BLaER1 treated with 17β-estradiol and CSF1 and Interleukin-3, amounts not matched to agents 10 nM and 100 nM (cell line): ENCODE results near the gene SLC31A1.
"Not testable (repeated sequence)": the region's sequence is repeated elsewhere in the genome, so short reads cannot be mapped to it uniquely, and the experiment has no call there.

Experiments
- H3K27ac ChIP-seq, 11 experiments: shearing (Covaris generic); formaldehyde crosslinking; 2 replicates each; pipeline ENCODE4 v1.8.1; 2022
- H3K27me3 ChIP-seq, 11 experiments: shearing (Covaris generic); formaldehyde crosslinking; 2 replicates each; pipeline ENCODE4 v1.8.1; 2022
- H3K36me3 ChIP-seq, 11 experiments: shearing (Covaris generic); formaldehyde crosslinking; 2 replicates each; pipeline ENCODE4 v1.8.1; 2022
- H3K4me1 ChIP-seq, 10 experiments: shearing (Covaris generic); formaldehyde crosslinking; 2 replicates each; pipeline ENCODE4 v1.8.1; 2022
- H3K4me2 ChIP-seq, 11 experiments: shearing (Covaris generic); formaldehyde crosslinking; 2 replicates each; pipeline ENCODE4 v1.8.1; 2022
- H3K4me3 ChIP-seq, 10 experiments: shearing (Covaris generic); formaldehyde crosslinking; 2 replicates each; pipeline ENCODE4 v1.8.1; 2022
- H3K9ac ChIP-seq, 11 experiments: shearing (Covaris generic); formaldehyde crosslinking; 2 replicates each; pipeline ENCODE4 v1.8.1; 2022
- H3K9me3 ChIP-seq, 11 experiments: shearing (Covaris generic); formaldehyde crosslinking; replicated peaks in 1 of 11; 2 replicates each; pipeline ENCODE4 v1.8.1; 2022
- H4K20me1 ChIP-seq, 11 experiments: shearing (Covaris generic); formaldehyde crosslinking; 2 replicates each; pipeline ENCODE4 v1.8.1; 2022
- Cebpa-rat ChIP-seq, 11 experiments: shearing (Covaris generic); IDR thresholded peaks; 2 replicates each; pipeline ENCODE4 v1.8.1; 2022

Gene SLC31A1

DNA sequence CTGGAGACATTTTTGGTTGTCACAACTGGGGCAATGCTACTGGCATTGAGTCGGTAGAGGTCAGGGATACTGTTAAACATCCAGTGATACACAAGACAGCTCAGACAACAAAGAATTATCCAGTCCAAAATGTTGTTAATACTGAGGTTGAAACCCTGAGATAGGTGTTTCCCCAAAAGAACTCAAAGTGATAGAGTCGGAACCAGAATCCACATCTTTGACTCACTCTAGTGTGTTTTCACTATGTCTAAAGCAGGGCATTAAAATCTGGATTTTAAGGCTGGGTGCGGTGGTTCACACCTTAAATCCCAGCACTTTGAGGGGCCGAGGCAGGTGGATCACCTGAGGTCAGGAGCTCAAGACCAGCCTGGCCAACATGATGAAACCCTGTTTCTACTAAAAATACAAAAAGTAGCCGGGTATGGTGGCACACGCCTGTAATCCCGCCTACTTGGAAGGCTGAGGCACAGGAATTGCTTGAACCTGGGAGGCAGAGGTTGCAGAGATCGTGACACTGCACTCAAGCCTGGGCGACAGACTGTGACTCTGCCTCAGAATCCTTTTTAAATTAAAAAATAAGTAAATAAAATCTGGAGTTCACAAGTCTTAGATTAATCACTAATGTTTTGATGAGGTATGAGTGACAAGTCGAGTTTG, 17.0 kb downstream of the SLC31A1 start:
- Histone ChIP-seq H3K4me2 (peak overlapping the region; percentile 49 to 97 (median 77)), H3K9ac (peak overlapping the region in 7 of 11 experiments; percentile 9 to 48 (median 17); a peak in 8 of 22 replicates), H3K36me3 (peaks cover 0 to 49% (median 0%) of the 10 kb centered on the region in 11 experiments; a peak in 6 of 22 replicates), H3K4me1 (peaks cover 56 to 99% (median 81%) of the 10 kb centered on the region in 10 experiments), H4K20me1 (peaks cover 0 to 21% (median 0%) of the 10 kb centered on the region in 11 experiments; a peak in 2 of 22 replicates), H3K27me3 (no peaks in the 10 kb centered on the region), H3K4me3 (no peak overlapping the region; a peak in 1 of 20 replicates), H3K27ac (peak overlapping the region; percentile 29 to 67 (median 55); a peak in 20 of 22 replicates), H3K9me3 (no peaks in the 10 kb centered on the region)
- no peak for TF ChIP-seq Cebpa-rat (IDR thresholded peaks at IDR 0.05)

DNA sequence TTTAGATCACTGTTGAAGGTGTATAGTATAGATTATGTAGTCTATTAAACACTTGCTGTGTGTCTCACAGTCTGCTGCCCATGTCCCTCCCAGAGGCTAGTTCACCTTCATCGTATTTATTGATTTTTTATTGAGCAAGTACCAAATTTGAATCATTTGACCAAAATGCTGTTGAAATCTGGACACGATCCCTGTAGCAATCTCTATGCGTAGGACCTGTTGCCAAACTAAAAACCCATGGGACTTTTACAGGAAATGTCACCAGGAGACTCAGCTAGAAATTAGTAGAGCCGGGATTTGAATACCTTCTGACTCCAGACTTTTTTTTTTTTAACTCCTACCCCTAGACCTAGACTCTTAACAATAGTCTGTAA, 17.5 kb downstream of the SLC31A1 start:
- H3K36me3 ChIP-seq = peaks cover 0 to 53% (median 0%) of the 10 kb centered on the region in 11 experiments; a peak in 6 of 22 replicates
- peak overlapping the region in 1 of 10 experiments; percentile 28; a peak in 2 of 20 replicates for H3K4me3 ChIP-seq
- peak overlapping the region; percentile 29 to 67 (median 55); a peak in 19 of 22 replicates for H3K27ac ChIP-seq
- peak in 3 of 11 experiments; percentile 13 to 36 (median 36); a peak in 1 of 22 replicates for TF ChIP-seq Cebpa-rat (IDR thresholded peaks at IDR 0.05)
- H3K4me1 ChIP-seq = peaks cover 56 to 96% (median 81%) of the 10 kb centered on the region in 10 experiments
- H3K9ac ChIP-seq = peak overlapping the region in 9 of 11 experiments; percentile 9 to 48 (median 15); a peak in 8 of 22 replicates
- no peaks in the 10 kb centered on the region for H3K9me3 ChIP-seq
- peaks cover 0 to 25% (median 0%) of the 10 kb centered on the region in 11 experiments; a peak in 2 of 22 replicates for H4K20me1 ChIP-seq
- peak overlapping the region; percentile 49 to 97 (median 77) for H3K4me2 ChIP-seq
- no peaks in the 10 kb centered on the region for H3K27me3 ChIP-seq

DNA sequence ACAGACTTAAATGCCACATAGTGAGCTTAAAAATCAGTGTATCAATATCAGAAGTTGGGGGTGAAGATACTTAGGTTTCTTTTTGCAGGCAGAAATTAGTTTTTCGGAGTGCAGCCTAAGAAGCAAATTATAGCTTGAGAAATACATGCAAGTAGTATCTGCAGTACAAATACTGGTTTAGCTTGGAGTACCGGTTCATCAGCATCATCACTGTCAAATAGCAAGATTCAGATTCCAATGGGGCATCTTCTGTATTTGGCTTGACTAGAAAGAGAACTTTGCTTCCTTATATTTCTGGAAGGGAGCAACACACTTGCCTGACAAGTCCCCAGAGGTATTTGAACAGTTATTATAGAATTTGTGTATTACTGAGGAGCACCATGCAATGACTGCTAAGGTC, 19.8 kb downstream of the SLC31A1 start:
- no peak overlapping the region for H3K4me3 ChIP-seq
- no peaks in the 10 kb centered on the region for H3K9me3 ChIP-seq
- peaks cover 45 to 84% (median 61%) of the 10 kb centered on the region in 10 experiments for H3K4me1 ChIP-seq
- TF ChIP-seq Cebpa-rat (IDR thresholded peaks at IDR 0.05) = no peak
- H3K36me3 ChIP-seq = peaks cover 0 to 64% (median 5%) of the 10 kb centered on the region in 11 experiments; a peak in 7 of 22 replicates
- H3K27ac ChIP-seq = no peak overlapping the region
- peaks cover 0 to 47% (median 0%) of the 10 kb centered on the region in 11 experiments; a peak in 4 of 22 replicates for H4K20me1 ChIP-seq
- H3K9ac ChIP-seq = no peak overlapping the region
- peak overlapping the region in 2 of 11 experiments; percentile 8 to 37; a peak in 2 of 22 replicates for H3K4me2 ChIP-seq
- H3K27me3 ChIP-seq = no peaks in the 10 kb centered on the region

DNA sequence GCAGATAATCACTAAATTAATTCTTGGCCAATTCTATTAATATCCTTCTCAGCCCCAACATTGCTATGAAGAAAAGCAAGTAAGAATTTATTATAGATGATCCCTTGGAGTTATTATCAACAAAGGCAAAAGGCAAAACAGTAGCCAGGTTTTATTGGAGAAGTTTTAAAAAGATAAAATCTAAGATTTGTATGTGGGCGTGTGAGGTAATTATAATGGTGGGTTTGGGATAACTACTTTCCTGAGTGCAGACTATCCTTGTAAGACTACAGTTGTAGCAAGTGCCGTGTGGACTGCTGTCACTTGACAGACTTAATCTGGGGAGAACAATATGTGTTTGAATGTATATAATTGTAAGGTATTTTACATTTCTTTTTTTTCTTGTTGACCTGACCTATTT, 23.2 kb downstream of the SLC31A1 start:
- Histone ChIP-seq H3K36me3 (peaks cover 4 to 74% (median 9%) of the 10 kb centered on the region in 11 experiments; a peak in 16 of 22 replicates), H3K4me1 (peaks cover 22 to 64% (median 35%) of the 10 kb centered on the region in 10 experiments), H3K4me3 (no peak overlapping the region), H3K27me3 (no peaks in the 10 kb centered on the region), H3K4me2 (no peak overlapping the region), H3K9ac (no peak overlapping the region), H3K27ac (no peak overlapping the region), H4K20me1 (peaks cover 0 to 76% (median 0%) of the 10 kb centered on the region in 11 experiments; a peak in 4 of 22 replicates), H3K9me3 (peaks cover 4 to 16% (median 6%) of the 10 kb centered on the region in 11 experiments; a peak in 20 of 22 replicates)
- TF ChIP-seq Cebpa-rat (IDR thresholded peaks at IDR 0.05) = no peak

DNA sequence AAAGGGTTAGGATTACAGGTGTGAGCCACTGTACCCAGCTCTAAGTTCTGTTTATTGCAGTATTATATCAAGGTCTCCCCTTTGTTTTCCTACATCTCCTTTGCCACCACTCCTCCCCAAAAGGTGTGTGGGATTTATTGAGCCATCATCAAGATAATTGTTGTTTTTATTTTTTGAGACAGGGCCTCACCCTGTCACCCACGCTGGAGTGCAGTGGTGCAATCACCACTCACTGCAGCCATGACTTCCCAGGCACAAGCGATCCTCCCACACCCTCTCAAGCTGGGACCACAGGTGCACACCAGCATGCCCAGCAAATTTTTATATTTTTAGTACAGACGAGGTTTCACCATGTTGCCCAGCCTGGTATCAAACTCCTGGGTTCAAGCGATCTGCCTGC, 24.6 kb downstream of the SLC31A1 start:
- Histone ChIP-seq H3K4me2 (peak overlapping the region in 3 of 11 experiments; percentile 14 to 75 (median 57); a peak in 6 of 22 replicates), H3K4me1 (peaks cover 19 to 52% (median 30%) of the 10 kb centered on the region in 10 experiments), H4K20me1 (peaks cover 0 to 79% (median 0%) of the 10 kb centered on the region in 11 experiments; a peak in 4 of 22 replicates), H3K9me3 (peaks cover 7 to 21% (median 11%) of the 10 kb centered on the region in 11 experiments; a peak in 21 of 22 replicates), H3K27ac (no peak overlapping the region), H3K4me3 (no peak overlapping the region), H3K27me3 (no peaks in the 10 kb centered on the region), H3K36me3 (peaks cover 4 to 69% (median 12%) of the 10 kb centered on the region in 11 experiments; a peak in 16 of 22 replicates), H3K9ac (no peak overlapping the region)
- TF ChIP-seq Cebpa-rat (IDR thresholded peaks at IDR 0.05) = no peak

DNA sequence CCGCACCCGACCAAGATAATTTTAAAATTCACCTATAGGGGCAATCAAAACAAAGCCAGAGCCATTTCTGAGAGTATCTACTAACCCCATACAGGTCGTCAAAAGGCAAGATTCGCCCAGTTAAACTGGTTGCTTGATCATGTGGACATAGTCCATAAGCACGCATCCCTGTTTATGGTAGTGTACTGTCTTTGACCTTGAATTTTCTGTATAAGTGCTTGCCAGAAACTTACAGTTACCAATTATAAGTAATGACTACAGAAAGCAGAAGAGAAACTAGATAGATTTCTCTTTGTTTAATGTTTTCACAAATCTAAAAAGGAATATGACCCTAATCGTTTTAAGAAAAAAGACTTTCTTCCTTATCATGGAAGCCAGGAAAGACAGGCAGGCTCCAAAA, 25.6 kb downstream of the SLC31A1 start:
- Histone ChIP-seq H3K4me1 (peaks cover 19 to 42% (median 28%) of the 10 kb centered on the region in 10 experiments), H3K36me3 (peaks cover 4 to 69% (median 13%) of the 10 kb centered on the region in 11 experiments; a peak in 16 of 22 replicates), H3K4me3 (no peak overlapping the region), H3K9me3 (peaks cover 7 to 23% (median 11%) of the 10 kb centered on the region in 11 experiments; a peak in 21 of 22 replicates), H3K27me3 (no peaks in the 10 kb centered on the region), H3K4me2 (peak overlapping the region in 5 of 11 experiments; percentile 21 to 75 (median 57); a peak in 8 of 22 replicates), H4K20me1 (peaks cover 0 to 82% (median 0%) of the 10 kb centered on the region in 11 experiments; a peak in 5 of 22 replicates), H3K27ac (peak overlapping the region in 4 of 11 experiments; percentile 7 to 57 (median 36); a peak in 7 of 22 replicates), H3K9ac (no peak overlapping the region)
- no peak for TF ChIP-seq Cebpa-rat (IDR thresholded peaks at IDR 0.05)

DNA sequence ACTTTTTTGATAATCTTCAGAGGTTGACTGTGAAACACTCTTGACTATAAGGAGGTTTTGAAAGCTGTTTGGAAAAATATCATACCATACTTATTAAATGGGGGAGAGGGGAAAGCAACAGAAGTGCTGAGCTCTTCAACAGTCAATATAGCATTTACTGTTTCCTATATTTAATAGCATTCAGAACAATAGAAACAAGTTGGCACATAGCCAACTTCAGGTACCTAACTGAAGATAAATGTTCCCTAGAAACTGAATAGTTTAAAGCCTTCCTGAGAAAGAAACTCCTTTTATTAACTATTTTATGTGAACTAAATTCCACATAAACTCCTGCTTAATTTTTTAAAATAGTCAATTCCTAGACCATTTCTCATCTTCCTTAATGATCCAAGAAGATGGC, 26.3 kb downstream of the SLC31A1 start:
- Histone ChIP-seq H4K20me1 (peaks cover 0 to 82% (median 0%) of the 10 kb centered on the region in 11 experiments; a peak in 5 of 22 replicates), H3K27ac (no peak overlapping the region), H3K9me3 (peaks cover 7 to 23% (median 11%) of the 10 kb centered on the region in 11 experiments; a peak in 21 of 22 replicates), H3K4me2 (peak overlapping the region in 2 of 11 experiments; percentile 57 to 75; a peak in 2 of 22 replicates), H3K36me3 (peaks cover 4 to 69% (median 13%) of the 10 kb centered on the region in 11 experiments; a peak in 16 of 22 replicates), H3K27me3 (no peaks in the 10 kb centered on the region), H3K4me1 (peaks cover 12 to 35% (median 21%) of the 10 kb centered on the region in 10 experiments), H3K9ac (no peak overlapping the region), H3K4me3 (no peak overlapping the region)
- no peak for TF ChIP-seq Cebpa-rat (IDR thresholded peaks at IDR 0.05)

DNA sequence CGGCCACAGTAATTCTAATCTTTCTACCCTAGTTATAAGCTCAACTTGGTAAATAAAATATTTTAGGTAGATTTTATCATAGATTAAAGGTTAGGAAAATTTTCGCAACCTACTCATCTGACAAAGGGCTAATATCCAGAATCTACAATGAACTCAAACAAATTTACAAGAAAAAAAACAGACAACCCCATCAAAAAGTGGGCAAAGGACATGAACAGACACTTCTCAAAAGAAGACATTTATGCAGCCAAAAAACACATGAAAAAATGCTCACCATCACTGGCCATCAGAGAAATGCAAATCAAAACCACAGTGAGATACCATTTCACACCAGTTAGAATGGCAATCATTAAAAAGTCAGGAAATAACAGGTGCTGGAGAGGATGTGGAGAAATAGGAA, 28.3 kb downstream of the SLC31A1 start:
- Histone ChIP-seq H3K4me1 (peaks cover 0 to 35% (median 8%) of the 10 kb centered on the region in 10 experiments; a peak in 15 of 20 replicates), H3K9me3 (peaks cover 7 to 23% (median 11%) of the 10 kb centered on the region in 11 experiments; a peak in 21 of 22 replicates), H4K20me1 (peaks cover 0 to 85% (median 0%) of the 10 kb centered on the region in 11 experiments; a peak in 6 of 22 replicates), H3K36me3 (peaks cover 4 to 79% (median 17%) of the 10 kb centered on the region in 11 experiments; a peak in 17 of 22 replicates)
- H3K4me2 ChIP-seq, H3K27me3 ChIP-seq, H3K9ac ChIP-seq, H3K4me3 ChIP-seq, H3K27ac ChIP-seq: not testable (repeated sequence)
